Measurements from ENCODE around the gene SLC6A17. TPM values are rescaled to one million over a fixed set of nuclear protein-coding genes. Genes with fewer than 3 reads are reported as not detected.

Gene SLC6A17
- total and polyA plus RNA-seq, 9 of the 15 experiments (the other 6 are each of a cell fraction or from before 2014, with no cell fraction given), result not detected

DNA sequence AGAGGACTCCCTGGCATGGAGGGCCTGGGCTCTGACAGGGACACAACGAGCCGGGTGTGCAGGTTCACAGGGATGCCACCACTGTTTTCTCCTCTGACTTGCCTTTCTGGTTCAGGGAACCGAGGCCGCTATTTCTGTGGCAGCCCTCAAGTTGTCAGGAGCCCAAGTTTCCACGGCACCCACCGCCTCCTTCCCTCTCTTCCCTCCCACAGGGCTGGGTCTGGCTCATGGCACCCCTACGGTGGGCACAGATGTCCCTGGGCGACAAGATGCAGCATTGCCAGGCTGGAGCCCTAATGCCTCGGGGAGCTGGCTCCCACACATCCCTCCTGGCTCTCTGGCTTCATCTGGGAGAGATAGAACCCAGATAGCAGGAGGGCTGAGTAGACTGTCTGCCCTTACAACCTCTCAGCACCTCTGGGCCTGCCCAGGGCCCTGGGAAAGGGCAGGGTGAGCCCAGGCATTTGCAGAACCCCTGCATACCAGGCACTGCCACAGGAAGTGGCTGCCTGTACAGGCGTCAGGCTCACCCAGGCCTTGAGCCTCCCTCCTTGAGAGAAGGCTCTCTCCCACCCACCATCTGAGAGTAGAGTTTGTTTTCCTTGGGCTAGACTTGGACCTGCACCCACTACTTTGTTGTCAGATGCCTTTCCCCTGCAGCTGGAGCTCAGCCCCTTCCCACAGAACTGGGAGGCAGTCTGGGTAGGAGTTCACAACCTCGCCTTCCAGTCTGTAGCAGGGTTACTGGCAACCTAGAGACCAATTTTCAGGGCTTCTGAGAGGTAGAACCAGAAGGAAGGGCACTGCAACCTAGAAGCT, 80.3 kb downstream of the SLC6A17 start:
- H3K9me3 ChIP-seq (replicated peaks; ENCODE audit: control insufficient read depth, insufficient read depth, low read depth, low read length), result no peaks in the 10 kb centered on the region
- H3K27me3 ChIP-seq (ENCODE audit: control insufficient read depth in 2 of 2, insufficient read depth in 2 of 2, low read length in 2 of 2), result peaks cover 33 to 97% of the 10 kb centered on the region in 2 experiments
- peaks cover 6% of the 10 kb centered on the region in 2 experiments for H3K4me1 ChIP-seq (replicated peaks in 1 of 2; ENCODE audit: control insufficient read depth in 2 of 2, insufficient read depth in 2 of 2, low read length in 2 of 2)
- intact Hi-C loops (cut with micrococcal nuclease), result no loop called here
- ATAC-seq (no peak), FAIRE-seq (no peak), DNase-seq (ENCODE audit: extremely low read depth in 1 of 4, low spot score in 3 of 4) (no peak)
- no peak overlapping the region for H3K27ac ChIP-seq (ENCODE audit: extremely low read depth, low read depth, low read length)
- no peak overlapping the region for H2AFZ ChIP-seq (ENCODE audit: low read depth, low read length)
- no TSS peak for BruUV-seq (replicated peaks)
- H3K79me2 ChIP-seq (ENCODE audit: control insufficient read depth, insufficient read depth, low read length), result no peaks in the 10 kb centered on the region
- H4K20me1 ChIP-seq (replicated peaks; ENCODE audit: control insufficient read depth, insufficient read depth, low read length), result peaks cover 26% of the 10 kb centered on the region
- ChIA-PET CTCF (ENCODE audit: low intra/inter-chr PET ratio) (no interaction called here), POLR2A (interaction anchor here (1.5 kb wide), 1 partner anchor 15 kb away, joined by 4 read pairs; no protein-coding TSS in a partner anchor)
- no peak overlapping the region for H3K4me2 ChIP-seq (ENCODE audit: insufficient read depth, low read length)
- TF ChIP-seq DACH1 (IDR thresholded peaks at IDR 0.05; ENCODE audit: partially characterized antibody), result no peak
- TF ChIP-seq TCF7L2 (IDR thresholded peaks at IDR 0.05; ENCODE audit: low read depth, low read length), result no peak
- no peak for TF ChIP-seq FOXJ3 (CRISPR knock-in tag; IDR thresholded peaks at IDR 0.05)
- TF ChIP-seq NFXL1 (CRISPR knock-in tag; IDR thresholded peaks at IDR 0.05), result no peak
- TF ChIP-seq FOSL1 (tag; conservative IDR thresholded peaks at IDR 0.05), result no peak
- TF ChIP-seq SREBF2 (CRISPR knock-in tag; IDR thresholded peaks at IDR 0.05), result no peak
- TF ChIP-seq, protein P1, sequence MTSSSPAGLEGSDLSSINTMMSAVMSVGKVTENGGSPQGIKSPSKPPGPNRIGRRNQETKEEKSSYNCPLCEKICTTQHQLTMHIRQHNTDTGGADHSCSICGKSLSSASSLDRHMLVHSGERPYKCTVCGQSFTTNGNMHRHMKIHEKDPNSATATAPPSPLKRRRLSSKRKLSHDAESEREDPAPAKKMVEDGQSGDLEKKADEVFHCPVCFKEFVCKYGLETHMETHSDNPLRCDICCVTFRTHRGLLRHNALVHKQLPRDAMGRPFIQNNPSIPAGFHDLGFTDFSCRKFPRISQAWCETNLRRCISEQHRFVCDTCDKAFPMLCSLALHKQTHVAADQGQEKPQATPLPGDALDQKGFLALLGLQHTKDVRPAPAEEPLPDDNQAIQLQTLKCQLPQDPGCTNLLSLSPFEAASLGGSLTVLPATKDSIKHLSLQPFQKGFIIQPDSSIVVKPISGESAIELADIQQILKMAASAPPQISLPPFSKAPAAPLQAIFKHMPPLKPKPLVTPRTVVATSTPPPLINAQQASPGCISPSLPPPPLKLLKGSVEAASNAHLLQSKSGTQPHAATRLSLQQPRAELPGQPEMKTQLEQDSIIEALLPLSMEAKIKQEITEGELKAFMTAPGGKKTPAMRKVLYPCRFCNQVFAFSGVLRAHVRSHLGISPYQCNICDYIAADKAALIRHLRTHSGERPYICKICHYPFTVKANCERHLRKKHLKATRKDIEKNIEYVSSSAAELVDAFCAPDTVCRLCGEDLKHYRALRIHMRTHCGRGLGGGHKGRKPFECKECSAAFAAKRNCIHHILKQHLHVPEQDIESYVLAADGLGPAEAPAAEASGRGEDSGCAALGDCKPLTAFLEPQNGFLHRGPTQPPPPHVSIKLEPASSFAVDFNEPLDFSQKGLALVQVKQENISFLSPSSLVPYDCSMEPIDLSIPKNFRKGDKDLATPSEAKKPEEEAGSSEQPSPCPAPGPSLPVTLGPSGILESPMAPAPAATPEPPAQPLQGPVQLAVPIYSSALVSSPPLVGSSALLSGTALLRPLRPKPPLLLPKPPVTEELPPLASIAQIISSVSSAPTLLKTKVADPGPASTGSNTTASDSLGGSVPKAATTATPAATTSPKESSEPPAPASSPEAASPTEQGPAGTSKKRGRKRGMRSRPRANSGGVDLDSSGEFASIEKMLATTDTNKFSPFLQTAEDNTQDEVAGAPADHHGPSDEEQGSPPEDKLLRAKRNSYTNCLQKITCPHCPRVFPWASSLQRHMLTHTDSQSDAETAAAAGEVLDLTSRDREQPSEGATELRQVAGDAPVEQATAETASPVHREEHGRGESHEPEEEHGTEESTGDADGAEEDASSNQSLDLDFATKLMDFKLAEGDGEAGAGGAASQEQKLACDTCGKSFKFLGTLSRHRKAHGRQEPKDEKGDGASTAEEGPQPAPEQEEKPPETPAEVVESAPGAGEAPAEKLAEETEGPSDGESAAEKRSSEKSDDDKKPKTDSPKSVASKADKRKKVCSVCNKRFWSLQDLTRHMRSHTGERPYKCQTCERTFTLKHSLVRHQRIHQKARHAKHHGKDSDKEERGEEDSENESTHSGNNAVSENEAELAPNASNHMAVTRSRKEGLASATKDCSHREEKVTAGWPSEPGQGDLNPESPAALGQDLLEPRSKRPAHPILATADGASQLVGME (CRISPR knock-in tag; IDR thresholded peaks at IDR 0.05), result no peak
- TF ChIP-seq, protein P2, sequence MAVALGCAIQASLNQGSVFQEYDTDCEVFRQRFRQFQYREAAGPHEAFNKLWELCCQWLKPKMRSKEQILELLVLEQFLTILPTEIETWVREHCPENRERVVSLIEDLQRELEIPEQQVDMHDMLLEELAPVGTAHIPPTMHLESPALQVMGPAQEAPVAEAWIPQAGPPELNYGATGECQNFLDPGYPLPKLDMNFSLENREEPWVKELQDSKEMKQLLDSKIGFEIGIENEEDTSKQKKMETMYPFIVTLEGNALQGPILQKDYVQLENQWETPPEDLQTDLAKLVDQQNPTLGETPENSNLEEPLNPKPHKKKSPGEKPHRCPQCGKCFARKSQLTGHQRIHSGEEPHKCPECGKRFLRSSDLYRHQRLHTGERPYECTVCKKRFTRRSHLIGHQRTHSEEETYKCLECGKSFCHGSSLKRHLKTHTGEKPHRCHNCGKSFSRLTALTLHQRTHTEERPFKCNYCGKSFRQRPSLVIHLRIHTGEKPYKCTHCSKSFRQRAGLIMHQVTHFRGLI (CRISPR knock-in tag; IDR thresholded peaks at IDR 0.05), result no peak
- TF ChIP-seq GTF2A2 (tag; IDR thresholded peaks at IDR 0.05), result no peak
- H3K4me3 ChIP-seq, result no peak overlapping the region
- no peaks in the 10 kb centered on the region for H3K36me3 ChIP-seq (ENCODE audit: control insufficient read depth, insufficient read depth, low read length)
- no peak overlapping the region for H3K9ac ChIP-seq (ENCODE audit: insufficient read depth in 1 of 2, low read depth in 2 of 2, low read length in 2 of 2)
- in situ Hi-C loops (cut with MboI), result no loop called here
- H3K9me1 ChIP-seq (ENCODE audit: control insufficient read depth, insufficient read depth, low read length), result no peaks in the 10 kb centered on the region
- under 1% methylated on average over 10 of the region's 11 CpGs for WGBS (ENCODE audit: insufficient coverage, low coverage, missing lambda C conversion rate)

Measured in K562 (cell line).